Epithelial cell of esophagus (primary cell): Measurements from ENCODE around the gene PDK2.

Source experiments
- DNase-seq: peaks from one replicate; pipeline ENCODE4 v3.0.0; 2010; ENCODE audit warnings: low read depth
- H3K4me3 ChIP-seq: 2 replicates; pipeline ENCODE4 v1.5.1; 2011; ENCODE audit warnings: mild to moderate bottlenecking, low read length, control low read depth
- TF ChIP-seq, protein P1 (sequence below): IDR thresholded peaks from 2 replicates; pipeline ENCODE4 v1.5.1; 2011; ENCODE audit warnings: low read depth, mild to moderate bottlenecking, low read length, control low read depth, inconsistent platforms; ENCODE audit not compliant: insufficient read depth; ENCODE audit errors: missing control alignments

Gene PDK2

DNA sequence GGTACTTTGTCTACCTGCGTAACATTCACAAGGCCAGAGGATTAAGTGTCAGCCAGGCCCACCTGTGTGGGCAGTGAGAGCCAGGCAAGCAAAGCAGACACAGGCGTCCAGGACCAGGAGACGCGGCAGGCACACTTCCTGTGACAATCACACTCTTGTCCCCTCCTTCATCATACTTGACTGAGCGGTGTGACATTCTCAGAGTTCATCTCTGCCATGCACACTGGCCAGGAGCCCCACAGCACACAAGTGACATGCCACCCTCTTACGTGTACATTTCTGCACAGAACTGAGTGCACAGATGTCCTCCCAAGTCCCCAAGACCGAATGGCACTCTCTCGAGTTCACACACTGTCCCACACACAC, 46.6 kb downstream of the PDK2 start:
- no peak for DNase-seq
- H3K4me3 ChIP-seq: no peak overlapping the region
- TF ChIP-seq, protein P1, sequence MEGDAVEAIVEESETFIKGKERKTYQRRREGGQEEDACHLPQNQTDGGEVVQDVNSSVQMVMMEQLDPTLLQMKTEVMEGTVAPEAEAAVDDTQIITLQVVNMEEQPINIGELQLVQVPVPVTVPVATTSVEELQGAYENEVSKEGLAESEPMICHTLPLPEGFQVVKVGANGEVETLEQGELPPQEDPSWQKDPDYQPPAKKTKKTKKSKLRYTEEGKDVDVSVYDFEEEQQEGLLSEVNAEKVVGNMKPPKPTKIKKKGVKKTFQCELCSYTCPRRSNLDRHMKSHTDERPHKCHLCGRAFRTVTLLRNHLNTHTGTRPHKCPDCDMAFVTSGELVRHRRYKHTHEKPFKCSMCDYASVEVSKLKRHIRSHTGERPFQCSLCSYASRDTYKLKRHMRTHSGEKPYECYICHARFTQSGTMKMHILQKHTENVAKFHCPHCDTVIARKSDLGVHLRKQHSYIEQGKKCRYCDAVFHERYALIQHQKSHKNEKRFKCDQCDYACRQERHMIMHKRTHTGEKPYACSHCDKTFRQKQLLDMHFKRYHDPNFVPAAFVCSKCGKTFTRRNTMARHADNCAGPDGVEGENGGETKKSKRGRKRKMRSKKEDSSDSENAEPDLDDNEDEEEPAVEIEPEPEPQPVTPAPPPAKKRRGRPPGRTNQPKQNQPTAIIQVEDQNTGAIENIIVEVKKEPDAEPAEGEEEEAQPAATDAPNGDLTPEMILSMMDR: no peak

DNA sequence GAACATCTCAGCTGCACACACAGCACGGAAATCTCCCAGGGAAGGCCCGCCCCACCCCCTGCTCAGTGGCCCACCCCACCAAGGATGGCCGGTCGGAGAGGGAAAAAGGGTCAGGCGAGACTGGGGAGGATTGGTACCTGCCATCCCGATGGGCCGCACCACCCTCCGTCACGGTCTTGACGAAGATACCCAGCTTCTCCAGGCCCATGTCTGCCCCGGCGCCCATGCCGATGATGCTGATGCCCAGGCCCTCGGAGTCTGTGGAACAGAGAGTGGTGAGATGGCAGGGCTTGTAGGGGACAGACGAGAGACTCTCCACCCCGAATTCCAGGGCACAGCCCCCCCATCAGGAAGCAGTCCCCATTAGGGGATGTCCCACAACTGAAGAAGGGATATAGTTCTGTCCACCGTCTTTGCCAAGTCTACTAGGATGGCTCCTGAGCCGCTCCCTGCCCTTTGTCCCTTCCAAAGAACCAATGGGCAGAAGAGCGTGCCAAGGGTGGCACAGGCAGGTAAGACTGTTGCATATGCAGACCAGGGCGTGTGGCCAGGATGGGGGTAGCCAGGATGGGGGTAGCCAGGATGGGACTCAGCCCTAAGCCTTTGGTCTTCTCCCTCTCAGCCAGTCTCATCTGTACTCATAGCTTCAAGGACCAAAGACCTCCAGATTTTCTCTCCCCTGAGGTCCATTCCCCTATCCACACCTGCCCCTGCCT, 48.5 kb downstream of the PDK2 start:
- DNase-seq: no peak
- no peak overlapping the region for H3K4me3 ChIP-seq
- TF ChIP-seq, protein P1: no peak

DNA sequence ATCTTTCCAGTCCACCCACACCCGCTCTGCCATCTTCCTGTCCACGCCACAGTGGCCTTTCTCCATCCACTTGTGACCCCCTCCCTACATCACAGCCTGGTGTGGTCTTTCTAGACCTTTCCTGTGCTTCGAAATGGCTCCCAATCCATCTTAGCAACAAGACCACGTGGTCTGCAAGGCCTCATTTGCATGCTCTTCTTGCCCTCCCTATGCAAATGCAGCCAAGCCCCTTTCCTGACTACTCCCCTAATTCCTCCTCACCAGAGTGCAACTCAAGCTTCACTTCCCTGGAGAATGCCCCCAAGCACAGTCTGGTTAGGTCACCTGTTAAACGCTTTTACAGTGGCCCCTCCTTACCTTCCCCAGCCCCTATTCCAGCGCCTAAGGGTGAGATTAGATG, 49.2 kb downstream of the PDK2 start:
- TF ChIP-seq, protein P1: no peak
- H3K4me3 ChIP-seq: no peak overlapping the region
- no peak for DNase-seq

DNA sequence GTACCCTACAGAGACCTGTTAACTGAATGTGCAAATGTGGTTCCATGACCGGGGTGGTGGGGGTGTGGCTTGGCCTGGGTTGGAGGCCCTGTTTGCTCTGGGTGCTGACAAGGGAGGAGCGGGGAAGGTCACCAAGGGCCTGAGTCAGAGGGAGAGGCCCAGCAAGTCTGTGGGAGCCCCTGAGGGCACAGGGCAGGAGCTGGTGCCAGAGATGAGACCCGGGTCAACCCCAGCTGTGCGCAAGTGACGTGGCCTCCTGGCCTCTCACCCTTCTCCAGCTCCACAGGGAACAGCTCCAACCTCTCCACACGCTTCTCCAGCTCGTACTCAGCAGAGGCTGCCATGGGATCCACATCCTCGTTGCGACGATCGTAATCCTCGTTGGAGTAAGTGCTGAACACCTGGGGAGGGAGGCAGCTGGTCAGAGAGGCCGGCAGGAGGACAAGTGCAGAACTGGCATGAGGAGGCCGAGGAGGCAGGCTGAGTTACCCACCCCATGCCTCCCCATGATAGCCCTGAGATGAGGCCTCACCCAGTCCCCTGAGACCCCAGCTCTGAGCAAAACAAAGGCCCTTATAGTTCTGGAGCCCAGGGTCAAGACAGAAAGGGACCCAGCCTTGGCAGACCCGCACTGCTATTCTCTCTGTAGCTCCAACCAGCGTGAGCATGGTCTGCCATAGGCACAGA, 49.8 kb downstream of the PDK2 start:
- DNase-seq: peak; percentile 40
- H3K4me3 ChIP-seq: no peak overlapping the region
- TF ChIP-seq, protein P1: no peak

DNA sequence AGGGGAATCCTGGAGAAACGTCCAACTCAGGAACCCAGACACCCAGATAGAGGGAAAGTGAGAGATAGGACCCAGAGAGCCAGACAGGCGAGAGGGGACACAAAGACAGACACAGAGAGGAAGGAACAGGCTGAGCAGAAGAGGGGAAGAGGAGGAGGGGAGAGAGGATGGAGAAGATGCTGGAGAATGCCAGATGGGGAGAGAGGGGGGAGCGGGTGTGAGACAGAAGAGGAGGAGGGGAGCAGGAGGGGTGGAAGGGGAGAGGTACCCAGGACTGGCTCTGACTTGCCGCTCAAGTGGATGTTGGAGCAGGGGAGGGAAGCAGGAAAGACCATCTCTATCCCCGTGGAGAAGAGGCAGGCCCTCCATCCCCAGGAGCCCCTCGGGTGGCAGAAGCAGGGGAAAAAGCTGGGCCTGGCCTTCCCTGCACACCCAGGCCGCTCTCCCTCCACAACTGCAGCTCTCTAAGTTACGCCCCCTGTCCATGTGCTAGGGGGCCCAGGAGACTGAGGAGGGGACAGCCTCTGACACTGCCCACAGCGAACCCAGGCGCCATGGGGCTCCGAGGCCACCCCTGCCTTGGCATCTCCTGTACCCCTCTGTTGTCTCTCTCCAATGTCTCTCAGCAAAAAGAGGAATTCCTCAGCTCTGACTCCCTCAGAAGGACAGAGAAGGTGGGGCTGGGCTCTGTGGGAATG, 50.5 kb downstream of the PDK2 start:
- TF ChIP-seq, protein P1: no peak
- no peak overlapping the region for H3K4me3 ChIP-seq
- no peak for DNase-seq

- TF ChIP-seq, protein P1: peak; percentile 31
- no peak for DNase-seq
- no peak overlapping the region for H3K4me3 ChIP-seq
These were observed 51.2 kb downstream of the PDK2 start for GRCh38 chr17:50146230-50146926.
